ENCODE measurements around the gene C1QTNF12.

DNA sequence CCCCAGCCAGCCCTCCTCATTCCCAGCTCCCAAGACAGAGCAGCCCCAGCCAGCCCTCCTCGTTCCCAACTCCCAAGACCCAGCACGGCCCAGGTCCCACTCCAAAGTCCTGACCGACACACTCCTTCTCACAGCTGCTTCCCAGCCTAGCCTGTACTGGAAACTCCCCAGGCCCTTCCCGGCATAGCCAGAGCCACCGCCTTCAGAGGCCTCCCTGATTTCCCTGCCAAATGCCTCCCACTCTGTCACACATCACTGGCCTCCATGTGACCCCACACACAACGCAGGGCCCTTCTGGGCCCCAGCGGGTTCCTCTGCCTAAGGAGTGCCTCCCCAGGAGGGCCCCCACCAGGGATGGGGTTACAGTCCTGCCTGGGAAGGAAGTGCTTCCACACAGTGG lies 24.3 kb upstream of the C1QTNF12 start:
- TF ChIP-seq CTCF (IDR thresholded peaks at IDR 0.05 in 4 of 5, conservative IDR thresholded peaks at IDR 0.05 in 1 of 5) (no peak), POLR2A (IDR thresholded peaks at IDR 0.05) (no peak)
